ENCODE data around the gene SEPTIN7. TPM values are rescaled to one million over a fixed set of nuclear protein-coding genes. Genes with fewer than 3 reads are reported as not detected.

The SEPTIN7 gene
- total RNA-seq, 1 experiment from 2014 or later, result 140 TPM

GRCh38 chr7:35780070-35780469 is 20.8 kb upstream of the SEPTIN7 start:
- H2AFZ ChIP-seq (ENCODE audit: low read depth, low read length, poor library complexity, severe bottlenecking), result no peak overlapping the region
- DNase-seq (ENCODE audit: low read depth, low spot score), result no peak

More at GRCh38 chr7:35780070-35780469, 20.8 kb upstream of the SEPTIN7 start:
- Histone ChIP-seq H3K79me2 (ENCODE audit: insufficient read depth, low read length) (no peaks in the 10 kb centered on the region), H3K9ac (ENCODE audit: low read length) (no peak overlapping the region), H3K4me1 (ENCODE audit: control insufficient read depth in 1 of 2, insufficient read depth in 2 of 2, low read length in 2 of 2) (no peaks in the 10 kb centered on the region), H3K27ac (ENCODE audit: low read depth, low read length) (no peak overlapping the region), H3K36me3 (ENCODE audit: control insufficient read depth in 1 of 2, insufficient read depth in 2 of 2, low read length in 2 of 2) (no peaks in the 10 kb centered on the region), H3K9me3 (ENCODE audit: control insufficient read depth in 1 of 2, insufficient read depth in 1 of 2, low read depth in 1 of 2, low read length in 2 of 2) (no peaks in the 10 kb centered on the region), H4K20me1 (ENCODE audit: insufficient read depth) (no peaks in the 10 kb centered on the region), H3K27me3 (ENCODE audit: insufficient read depth, low read length) (no peaks in the 10 kb centered on the region), H3K9me2 (ENCODE audit: insufficient read depth) (no peaks in the 10 kb centered on the region), H3K4me2 (ENCODE audit: low read length) (no peak overlapping the region), H3K4me3 (replicated peaks in 1 of 2; ENCODE audit: low read depth in 1 of 2, low read length in 2 of 2) (no peak overlapping the region)
- CTCF ChIA-PET, result no interaction called here
- RAD21 ChIA-PET (ENCODE audit: low non-redundant PET in 1 of 2, low total read pairs in 2 of 2, uncharacterized antibody in 2 of 2, unreplicated experiment in 2 of 2), result no interaction called here
- TF ChIP-seq CEBPB (IDR thresholded peaks at IDR 0.05; ENCODE audit: low read depth) (no peak), ELF1 (IDR thresholded peaks at IDR 0.05; ENCODE audit: borderline replicate concordance, low read depth) (no peak), EZH2phosphoT487 (IDR thresholded peaks at IDR 0.05; ENCODE audit: borderline replicate concordance) (no peak), ZBTB33 (IDR thresholded peaks at IDR 0.05; ENCODE audit: extremely low read depth, insufficient replicate concordance, low read length) (no peak), TCF7L2 (IDR thresholded peaks at IDR 0.05; ENCODE audit: borderline replicate concordance, extremely low read depth, insufficient read depth, insufficient read length) (no peak), ATF3 (IDR thresholded peaks at IDR 0.05) (no peak)
- POLR2A ChIA-PET, result no interaction called here
- ATAC-seq, result no peak
- no TSS peak for BruUV-seq (replicated peaks)
- intact Hi-C loops (cut with micrococcal nuclease), result no loop called here

All from HCT116 (cell line).